Endothelial cell of umbilical vein (primary cell): ENCODE results near the gene ENPP3.

Source experiments
- EZH2 ChIP-seq: IDR thresholded peaks from 2 replicates; pipeline ENCODE4 v1.6.1; 2012; ENCODE audit warnings: borderline replicate concordance, low read depth, mild to moderate bottlenecking, moderate library complexity, low read length, inconsistent platforms; ENCODE audit not compliant: severe bottlenecking
- FOS ChIP-seq: IDR thresholded peaks from 2 replicates; pipeline ENCODE4 v1.6.1; 2011; ENCODE audit warnings: mild to moderate bottlenecking, low read length, moderate library complexity, borderline replicate concordance; ENCODE audit not compliant: insufficient read depth
- JUN ChIP-seq: IDR thresholded peaks from 2 replicates; pipeline ENCODE4 v1.6.1; 2011; ENCODE audit warnings: borderline replicate concordance, low read depth; ENCODE audit not compliant: insufficient read length, insufficient read depth
- POLR2A ChIP-seq: IDR thresholded peaks from 2 replicates; pipeline ENCODE4 v1.6.1; 2012; ENCODE audit warnings: low read depth, mild to moderate bottlenecking, control low read depth, low read length
- TF ChIP-seq, protein P1 (sequence below), 2 donors: IDR thresholded peaks; 1 replicate in 1 of 2; 2 replicates in 1 of 2; pipeline ENCODE4 v1.5.1; 2011; ENCODE audit warnings: low read length in 2 of 2, mild to moderate bottlenecking in 2 of 2, moderate library complexity in 2 of 2, control low read depth in 1 of 2, inconsistent platforms in 1 of 2, low read depth in 1 of 2; ENCODE audit not compliant: insufficient read depth in 1 of 2; ENCODE audit errors: extremely low read depth in 1 of 2
- TF ChIP-seq, protein P2 (sequence below): IDR thresholded peaks from 2 replicates; pipeline ENCODE4 v1.6.1; 2011; ENCODE audit not compliant: insufficient read depth, insufficient read length

DNA sequence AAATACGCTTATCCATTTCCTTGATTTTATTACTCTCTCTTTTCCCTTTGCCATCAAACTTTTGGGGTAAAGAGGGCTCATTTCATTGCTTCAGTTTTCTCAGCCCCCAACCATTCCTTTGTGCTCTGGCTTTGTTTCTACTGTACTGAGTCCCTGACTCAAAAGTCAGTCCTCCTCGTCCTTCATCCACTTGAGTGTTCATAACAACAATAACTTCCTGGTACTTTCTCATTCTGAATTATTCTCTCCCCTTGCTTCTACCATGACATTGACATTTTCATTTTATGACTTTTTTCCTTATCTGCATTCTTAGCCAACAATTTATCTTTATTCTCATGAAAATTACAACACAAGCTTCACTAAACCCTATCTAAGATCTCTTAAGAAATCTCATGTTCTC is 911 bp downstream of the ENPP3 start:
- no peak for TF ChIP-seq EZH2
- TF ChIP-seq, protein P1, sequence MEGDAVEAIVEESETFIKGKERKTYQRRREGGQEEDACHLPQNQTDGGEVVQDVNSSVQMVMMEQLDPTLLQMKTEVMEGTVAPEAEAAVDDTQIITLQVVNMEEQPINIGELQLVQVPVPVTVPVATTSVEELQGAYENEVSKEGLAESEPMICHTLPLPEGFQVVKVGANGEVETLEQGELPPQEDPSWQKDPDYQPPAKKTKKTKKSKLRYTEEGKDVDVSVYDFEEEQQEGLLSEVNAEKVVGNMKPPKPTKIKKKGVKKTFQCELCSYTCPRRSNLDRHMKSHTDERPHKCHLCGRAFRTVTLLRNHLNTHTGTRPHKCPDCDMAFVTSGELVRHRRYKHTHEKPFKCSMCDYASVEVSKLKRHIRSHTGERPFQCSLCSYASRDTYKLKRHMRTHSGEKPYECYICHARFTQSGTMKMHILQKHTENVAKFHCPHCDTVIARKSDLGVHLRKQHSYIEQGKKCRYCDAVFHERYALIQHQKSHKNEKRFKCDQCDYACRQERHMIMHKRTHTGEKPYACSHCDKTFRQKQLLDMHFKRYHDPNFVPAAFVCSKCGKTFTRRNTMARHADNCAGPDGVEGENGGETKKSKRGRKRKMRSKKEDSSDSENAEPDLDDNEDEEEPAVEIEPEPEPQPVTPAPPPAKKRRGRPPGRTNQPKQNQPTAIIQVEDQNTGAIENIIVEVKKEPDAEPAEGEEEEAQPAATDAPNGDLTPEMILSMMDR (IDR thresholded peaks at IDR 0.05; ENCODE audit: extremely low read depth in 1 of 2, insufficient read depth in 1 of 2, low read depth in 1 of 2, low read length in 2 of 2), result no peak
- TF ChIP-seq POLR2A, result no peak
- no peak for TF ChIP-seq JUN
- TF ChIP-seq, protein P2, sequence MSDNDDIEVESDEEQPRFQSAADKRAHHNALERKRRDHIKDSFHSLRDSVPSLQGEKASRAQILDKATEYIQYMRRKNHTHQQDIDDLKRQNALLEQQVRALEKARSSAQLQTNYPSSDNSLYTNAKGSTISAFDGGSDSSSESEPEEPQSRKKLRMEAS, result no peak
- no peak for TF ChIP-seq FOS
